NCI-H146 (cell line): Measurements from ENCODE around the gene ASTN2.
"Not testable (repeated sequence)": the region's sequence is repeated elsewhere in the genome, so short reads cannot be mapped to it uniquely, and the experiment has no call there.

Source experiments
- DNase-seq: peaks from one replicate; lab custom pipeline; 2025; lab: John Stamatoyannopoulos, UW

ASTN2 gene

GRCh38 chr9:116924462-116925110, 490.3 kb downstream of the ASTN2 start:
- no peak for DNase-seq

GRCh38 chr9:116917895-116918508, 496.9 kb downstream of the ASTN2 start:
- peak; percentile 28 for DNase-seq

- no peak for DNase-seq
Measured at GRCh38 chr9:116913536-116913935, 501.3 kb downstream of the ASTN2 start.

GRCh38 chr9:116910201-116910600, 504.7 kb downstream of the ASTN2 start:
- no peak for DNase-seq

- no peak for DNase-seq
Measured at GRCh38 chr9:116907989-116908388, 506.9 kb downstream of the ASTN2 start.

GRCh38 chr9:116905171-116905588, 509.7 kb downstream of the ASTN2 start:
- DNase-seq, result peak; percentile 11

- no peak for DNase-seq
Measured at GRCh38 chr9:116904165-116904564, 510.7 kb downstream of the ASTN2 start.

GRCh38 chr9:116901260-116901659, 513.6 kb downstream of the ASTN2 start:
- DNase-seq, result no peak

GRCh38 chr9:116900543-116900942, 514.3 kb downstream of the ASTN2 start:
- DNase-seq, result no peak

- DNase-seq, result no peak
Measured at GRCh38 chr9:116900007-116900367, 514.9 kb downstream of the ASTN2 start.

- no peak for DNase-seq
Measured at GRCh38 chr9:116899337-116900006, 515.4 kb downstream of the ASTN2 start.

- DNase-seq, result not testable (repeated sequence)
Measured at GRCh38 chr9:116898131-116898530, 516.7 kb downstream of the ASTN2 start.

- DNase-seq, result no peak
Measured at GRCh38 chr9:116897201-116897600, 517.7 kb downstream of the ASTN2 start.

GRCh38 chr9:116895961-116896360, 518.9 kb downstream of the ASTN2 start:
- no peak for DNase-seq

- no peak for DNase-seq
Measured at GRCh38 chr9:116891424-116891823, 523.4 kb downstream of the ASTN2 start.

- not testable (repeated sequence) for DNase-seq
Measured at GRCh38 chr9:116888476-116888875, 526.4 kb downstream of the ASTN2 start.

- DNase-seq, result no peak
Measured at GRCh38 chr9:116888066-116888465, 526.8 kb downstream of the ASTN2 start.

GRCh38 chr9:116883676-116884075, 531.2 kb downstream of the ASTN2 start:
- DNase-seq, result no peak

- no peak for DNase-seq
Measured at GRCh38 chr9:116877072-116877471, 537.8 kb downstream of the ASTN2 start.

- DNase-seq, result no peak
Measured at GRCh38 chr9:116875576-116875975, 539.3 kb downstream of the ASTN2 start.

GRCh38 chr9:116873937-116874914, 540.6 kb downstream of the ASTN2 start:
- DNase-seq, result peak; percentile 60

- DNase-seq, result no peak
Measured at GRCh38 chr9:116873491-116873890, 541.4 kb downstream of the ASTN2 start.
